ENCODE results near the gene UBR2.

UBR2 gene

GRCh38 chr6:42615518-42615917 lies 51.7 kb downstream of the UBR2 start:
- TF ChIP-seq CTCF (IDR thresholded peaks at IDR 0.05): no peak
- Histone ChIP-seq H3K9me3 (no peaks in the 10 kb centered on the region), H3K36me3 (peaks cover 86% of the 10 kb centered on the region), H3K4me1 (ENCODE audit: control insufficient read depth in 1 of 2, insufficient read depth in 1 of 2, low read depth in 1 of 2, low read length in 1 of 2) (no peaks in the 10 kb centered on the region), H3K4me3 (ENCODE audit: low read depth in 1 of 2, low read length in 1 of 2) (no peak overlapping the region), H3K27me3 (no peaks in the 10 kb centered on the region), H3K27ac (no peak overlapping the region)

DNA sequence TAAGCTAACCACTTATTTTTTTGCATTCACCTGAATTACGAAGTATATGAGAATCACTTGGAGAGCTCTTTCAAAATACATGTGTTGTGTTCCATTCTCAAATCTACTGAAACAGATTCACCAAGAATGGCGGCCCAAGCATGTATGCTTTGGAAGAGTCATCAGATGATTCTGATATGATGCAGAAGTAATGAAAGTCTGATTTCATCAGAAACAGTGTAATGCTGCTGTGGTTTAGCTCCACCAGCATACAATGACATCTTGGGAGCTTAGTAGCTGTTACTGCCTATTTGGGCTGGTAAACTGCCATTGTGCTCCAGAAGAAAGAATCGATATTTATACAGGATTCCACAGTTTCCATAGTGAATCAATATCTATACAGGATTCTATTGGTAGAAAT lies 52.9 kb downstream of the UBR2 start:
- Histone ChIP-seq H3K27ac (no peak overlapping the region), H3K27me3 (no peaks in the 10 kb centered on the region), H3K9me3 (no peaks in the 10 kb centered on the region), H3K4me3 (ENCODE audit: low read depth in 1 of 2, low read length in 1 of 2) (no peak overlapping the region), H3K36me3 (peaks cover 89% of the 10 kb centered on the region), H3K4me1 (ENCODE audit: control insufficient read depth in 1 of 2, insufficient read depth in 1 of 2, low read depth in 1 of 2, low read length in 1 of 2) (no peaks in the 10 kb centered on the region)
- no peak for TF ChIP-seq CTCF (IDR thresholded peaks at IDR 0.05)

DNA sequence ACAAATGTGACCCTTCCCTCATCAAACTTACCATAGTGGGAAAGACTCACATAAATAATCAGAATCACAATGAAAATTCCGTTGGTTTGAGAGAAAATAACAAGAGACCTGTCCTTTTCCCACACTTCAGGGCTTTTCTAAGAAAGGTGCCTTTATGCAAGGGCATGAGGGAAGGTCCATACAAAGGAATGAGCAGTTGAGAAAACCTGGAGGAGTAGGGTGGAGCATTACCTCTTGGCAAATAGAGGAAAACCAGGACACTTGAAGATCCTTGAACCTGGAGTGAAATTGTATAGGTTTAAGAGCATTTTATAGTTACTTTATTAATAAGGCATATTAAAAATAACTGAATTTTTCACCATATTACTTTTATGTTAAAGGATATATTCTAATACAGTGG lies 54.3 kb downstream of the UBR2 start:
- H3K27ac ChIP-seq: no peak overlapping the region
- TF ChIP-seq CTCF (IDR thresholded peaks at IDR 0.05): no peak
- peaks cover 89% of the 10 kb centered on the region for H3K36me3 ChIP-seq
- H3K27me3 ChIP-seq: no peaks in the 10 kb centered on the region
- no peak overlapping the region for H3K4me3 ChIP-seq (ENCODE audit: low read depth in 1 of 2, low read length in 1 of 2)
- no peaks in the 10 kb centered on the region for H3K9me3 ChIP-seq
- no peaks in the 10 kb centered on the region for H3K4me1 ChIP-seq (ENCODE audit: control insufficient read depth in 1 of 2, insufficient read depth in 1 of 2, low read depth in 1 of 2, low read length in 1 of 2)

DNA sequence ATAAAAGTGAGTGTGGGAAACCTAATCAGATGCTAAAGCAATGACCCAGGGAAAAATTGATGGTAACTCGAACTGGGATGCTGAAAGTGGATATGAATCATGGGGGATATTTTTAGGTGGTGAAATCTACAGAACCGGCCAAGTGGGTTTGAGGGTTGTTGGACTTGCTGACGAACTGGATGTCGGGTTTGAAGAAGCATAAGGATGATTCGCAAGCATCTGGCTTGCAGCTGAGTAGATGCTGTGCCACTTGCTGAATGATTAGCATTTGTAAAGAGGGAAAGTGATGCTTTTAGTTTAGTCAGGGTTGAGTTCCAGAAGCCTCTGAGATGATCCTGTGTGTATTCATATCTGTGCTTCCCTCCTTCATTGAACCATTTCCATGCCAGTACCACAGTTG lies 54.9 kb downstream of the UBR2 start:
- no peaks in the 10 kb centered on the region for H3K27me3 ChIP-seq
- TF ChIP-seq CTCF (IDR thresholded peaks at IDR 0.05): no peak
- H3K9me3 ChIP-seq: no peaks in the 10 kb centered on the region
- H3K4me1 ChIP-seq (ENCODE audit: control insufficient read depth in 1 of 2, insufficient read depth in 1 of 2, low read depth in 1 of 2, low read length in 1 of 2): no peaks in the 10 kb centered on the region
- peaks cover 90% of the 10 kb centered on the region for H3K36me3 ChIP-seq
- no peak overlapping the region for H3K4me3 ChIP-seq (ENCODE audit: low read depth in 1 of 2, low read length in 1 of 2)
- H3K27ac ChIP-seq: peak overlapping the region; percentile 9

DNA sequence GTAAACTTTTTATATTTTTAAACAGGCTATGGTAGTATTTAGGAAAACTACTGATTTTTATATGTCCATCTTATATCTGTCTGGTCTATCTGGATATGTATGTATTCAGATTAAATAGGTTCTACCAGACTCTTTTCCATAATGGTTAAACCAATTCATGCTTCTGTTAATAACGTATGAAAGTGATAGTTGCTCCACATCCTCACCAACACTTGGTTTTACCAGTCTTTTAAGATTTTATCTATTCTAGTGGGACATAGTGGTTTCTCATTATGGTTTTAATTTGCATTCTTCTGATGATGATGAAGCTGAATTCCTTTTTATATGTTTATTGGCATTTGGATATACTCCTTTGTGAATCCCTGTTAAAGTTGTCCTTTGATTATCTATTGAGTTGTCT lies 56.1 kb downstream of the UBR2 start:
- Histone ChIP-seq H3K36me3 (peaks cover 91% of the 10 kb centered on the region), H3K27me3 (no peaks in the 10 kb centered on the region), H3K27ac (no peak overlapping the region), H3K4me1 (ENCODE audit: control insufficient read depth in 1 of 2, insufficient read depth in 1 of 2, low read depth in 1 of 2, low read length in 1 of 2) (no peaks in the 10 kb centered on the region), H3K9me3 (no peaks in the 10 kb centered on the region), H3K4me3 (ENCODE audit: low read depth in 1 of 2, low read length in 1 of 2) (no peak overlapping the region)
- TF ChIP-seq CTCF (IDR thresholded peaks at IDR 0.05): no peak

- H3K9me3 ChIP-seq: no peaks in the 10 kb centered on the region
- no peak for TF ChIP-seq CTCF (IDR thresholded peaks at IDR 0.05)
- peaks cover 0 to 8% of the 10 kb centered on the region in 2 experiments for H3K4me1 ChIP-seq (ENCODE audit: control insufficient read depth in 1 of 2, insufficient read depth in 1 of 2, low read depth in 1 of 2, low read length in 1 of 2)
- no peaks in the 10 kb centered on the region for H3K27me3 ChIP-seq
- peaks cover 86% of the 10 kb centered on the region for H3K36me3 ChIP-seq
- no peak overlapping the region for H3K4me3 ChIP-seq (ENCODE audit: low read depth in 1 of 2, low read length in 1 of 2)
- H3K27ac ChIP-seq: peak overlapping the region; percentile 41
These were observed 60.8 kb downstream of the UBR2 start for GRCh38 chr6:42624601-42625000.
